HepG2 (cell line): ENCODE data around the gene EDC3. TPM values are rescaled to one million over a fixed set of nuclear protein-coding genes. Genes with fewer than 3 reads are reported as not detected.

ENCODE experiments used
- ATAC-seq: fragments of 200-7000 bp; cut with Tn5 transposase; 3 replicates; pipeline ENCODE4 v1.9.1; 2020; ENCODE audit warnings: mild to moderate bottlenecking, moderate library complexity
- BruUV-seq: library from RNA; stranded (reverse); fragments of 400-500 nt; replicated peaks from 2 replicates; lab custom pipeline; 2021; lab: Mats Ljungman, UMichigan
- CTCF ChIA-PET: fragments of 300-600 bp; formaldehyde crosslinking; extraction: SDS; loops from one replicate; lab custom pipeline; 2021; ENCODE audit warnings: low total read pairs, inconsistent platforms, low intra/inter-chr PET ratio; lab: Yijun Ruan, JAX
- POLR2A ChIA-PET: fragments of 350-600 bp; sonication (Branson Sonifier 250); formaldehyde crosslinking; loops from one replicate; lab custom pipeline; 2020; ENCODE audit warnings: antibody characterized with exemption, inconsistent platforms; lab: Yijun Ruan, JAX
- DNase-seq: peaks from one replicate; pipeline ENCODE4 v3.0.0-alpha.2; 2015; ENCODE audit warnings: low spot score
- FAIRE-seq: peaks from 3 replicates; lab custom pipeline; 2011; peaks lifted over from hg19 to GRCh38; lab: Jason Lieb, UNC
- H2AFZ ChIP-seq: one replicate; pipeline ENCODE4 v1.6.1; 2011; ENCODE audit warnings: low read length, inconsistent platforms
- H3K27ac ChIP-seq: fragments of 300-600 bp; 3 replicates; pipeline ENCODE4 v1.8.0; 2011; ENCODE audit warnings: mixed run types, mild to moderate bottlenecking, mixed read lengths, low read length, inconsistent platforms; ENCODE audit not compliant: insufficient read depth; ENCODE audit errors: extremely low read length
- H3K27me3 ChIP-seq, 2 experiments: fragments of 200-600 bp in 1 of 2; 2 replicates in 1 of 2; 3 replicates in 1 of 2; pipeline versions ENCODE4 v1.6.0 to v1.8.0; 2011; ENCODE audit warnings: low read length in 2 of 2, mild to moderate bottlenecking in 2 of 2, moderate library complexity in 2 of 2, inconsistent platforms in 1 of 2; ENCODE audit not compliant: insufficient read depth in 2 of 2, control insufficient read depth in 1 of 2
- H3K36me3 ChIP-seq, 2 experiments: fragments of 200-600 bp in 1 of 2; replicated peaks in 1 of 2; 2 replicates in 1 of 2; 3 replicates in 1 of 2; pipeline versions ENCODE4 v1.5.1 to v1.8.0; 2011; ENCODE audit warnings: low read length in 2 of 2, inconsistent platforms in 1 of 2; ENCODE audit not compliant: insufficient read depth in 2 of 2, control insufficient read depth in 1 of 2
- H3K4me1 ChIP-seq: 2 replicates; pipeline ENCODE4 v1.5.1; 2012; ENCODE audit warnings: low read length, inconsistent platforms; ENCODE audit not compliant: insufficient read depth
- H3K4me2 ChIP-seq: 2 replicates; pipeline ENCODE4 v1.6.0; 2011; ENCODE audit warnings: low read depth, low read length, inconsistent platforms
- H3K4me3 ChIP-seq, 3 experiments: fragments of 200-600 bp in 1 of 3; sonication (generic), shearing (Covaris generic) in 1 of 3; replicated peaks in 1 of 3; 2 replicates each; pipeline ENCODE4 v1.5.1; 2011 to 2016; ENCODE audit warnings: low read length in 3 of 3, inconsistent platforms in 2 of 3, low read depth in 2 of 3, mild to moderate bottlenecking in 2 of 3, control low read depth in 1 of 3, mixed read lengths in 1 of 3; ENCODE audit not compliant: insufficient read depth in 1 of 3
- H3K79me2 ChIP-seq: one replicate; pipeline ENCODE4 v1.6.1; 2011; ENCODE audit warnings: low read length, inconsistent platforms; ENCODE audit not compliant: insufficient read depth
- H3K9ac ChIP-seq: 2 replicates; pipeline ENCODE4 v1.6.0; 2011; ENCODE audit warnings: mild to moderate bottlenecking, low read depth, low read length, inconsistent platforms; ENCODE audit not compliant: insufficient read depth
- H3K9me3 ChIP-seq: 2 replicates; pipeline ENCODE4 v1.5.1; 2012; ENCODE audit warnings: mild to moderate bottlenecking, low read length
- H4K20me1 ChIP-seq: 2 replicates; pipeline ENCODE4 v1.6.0; 2011; ENCODE audit warnings: inconsistent platforms, mild to moderate bottlenecking, low read length, moderate library complexity; ENCODE audit not compliant: insufficient read depth
- AHR ChIP-seq: IDR thresholded peaks from 2 replicates; pipeline ENCODE4 v1.6.1; 2018; ENCODE audit warnings: missing genetic modification reagents, missing compliant biosample characterization
- SP140L ChIP-seq: sonication (generic); formaldehyde crosslinking; IDR thresholded peaks from 2 replicates; pipeline ENCODE4 v1.4.0; 2020; ENCODE audit warnings: missing genetic modification reagents, borderline replicate concordance
- ZNF124 ChIP-seq: sonication (generic); formaldehyde crosslinking; IDR thresholded peaks from 2 replicates; pipeline ENCODE4 v1.4.0; 2020; ENCODE audit warnings: missing genetic modification reagents
- ZNF264 ChIP-seq: sonication (generic); formaldehyde crosslinking; IDR thresholded peaks from 2 replicates; pipeline ENCODE4 v1.4.0; 2020; ENCODE audit warnings: missing genetic modification reagents
- ZNF33A ChIP-seq: sonication (generic); formaldehyde crosslinking; IDR thresholded peaks from 2 replicates; pipeline ENCODE4 v1.5.1; 2020; ENCODE audit warnings: missing genetic modification reagents, mild to moderate bottlenecking, moderate library complexity, borderline replicate concordance
- ZNF354B ChIP-seq: sonication (generic); formaldehyde crosslinking; IDR thresholded peaks from 2 replicates; pipeline ENCODE4 v1.8.0; 2022; ENCODE audit warnings: mild to moderate bottlenecking, missing genetic modification reagents
- WGBS: methylation state at CpG from one replicate; pipeline ENCODE4 v1.1.6; 2017; ENCODE audit warnings: low lambda C conversion rate; 5-methylcytosine and 5-hydroxymethylcytosine counted together
- in situ Hi-C: cut with HindIII; loops from 2 replicates; pipeline ENCODE4 v1.10.0; 2017; ENCODE audit warnings: low pct_unique_long_range_greater_than_20kb; ENCODE audit not compliant: extremely low pct_ligation_motif_present
- intact Hi-C: fragments of 100-400 bp; cut with micrococcal nuclease; formaldehyde crosslinking; loops from one replicate; pipeline ENCODE4 v1.10.0; 2022; ENCODE audit not compliant: unreplicated experiment
- polyA plus RNA-seq, 8 experiments: library from polyadenylated mRNA; depleted of rRNA in 3 of 8; stranded (reverse) in 7 of 8; unstranded in 1 of 8; fragments of >200 nt; fragmentation: Illumina TruSeq in 4 of 8; extraction: Trizol in 4 of 8; gene quantifications; 2 replicates each; pipeline versions ENCODE4 v1.2.1 to v1.2.3, GENCODE V29; 2011 to 2016; ENCODE audit warnings: low read depth in 4 of 8, missing spikeins in 1 of 8, mixed read lengths in 1 of 8; ENCODE audit not compliant: insufficient read depth in 1 of 8
- total RNA-seq, 5 experiments: library from RNA; depleted of rRNA; stranded (reverse); fragments of >200 nt; fragmentation: Illumina TruSeq; extraction: Trizol; gene quantifications; 2 replicates each; pipeline ENCODE4 v1.2.3, GENCODE V29; 2016; ENCODE audit warnings: low read depth in 1 of 5
- TF ChIP-seq, protein P1 (sequence below): sonication (generic); formaldehyde crosslinking; IDR thresholded peaks from 2 replicates; pipeline ENCODE4 v1.4.0; 2020; ENCODE audit warnings: missing genetic modification reagents, borderline replicate concordance
- TF ChIP-seq, protein P2 (sequence below): sonication (generic); formaldehyde crosslinking; IDR thresholded peaks from 2 replicates; pipeline ENCODE4 v1.8.0; 2022; ENCODE audit warnings: missing genetic modification reagents, mild to moderate bottlenecking, borderline replicate concordance
- TF ChIP-seq, protein P3 (sequence below): sonication (generic); formaldehyde crosslinking; conservative IDR thresholded peaks from 2 replicates; pipeline ENCODE4 v1.4.0; 2020; ENCODE audit warnings: mild to moderate bottlenecking, missing genetic modification reagents, moderate library complexity
- TF ChIP-seq, protein P4 (sequence below): sonication (generic); formaldehyde crosslinking; IDR thresholded peaks from 2 replicates; pipeline ENCODE4 v1.5.1; 2020; ENCODE audit warnings: missing genetic modification reagents, mild to moderate bottlenecking, borderline replicate concordance

Gene EDC3
- total and polyA plus RNA-seq, 2 of the 13 experiments (the other 11 are each of a cell fraction or from before 2014, with no cell fraction given), result 17.4 to 32.0 TPM

DNA sequence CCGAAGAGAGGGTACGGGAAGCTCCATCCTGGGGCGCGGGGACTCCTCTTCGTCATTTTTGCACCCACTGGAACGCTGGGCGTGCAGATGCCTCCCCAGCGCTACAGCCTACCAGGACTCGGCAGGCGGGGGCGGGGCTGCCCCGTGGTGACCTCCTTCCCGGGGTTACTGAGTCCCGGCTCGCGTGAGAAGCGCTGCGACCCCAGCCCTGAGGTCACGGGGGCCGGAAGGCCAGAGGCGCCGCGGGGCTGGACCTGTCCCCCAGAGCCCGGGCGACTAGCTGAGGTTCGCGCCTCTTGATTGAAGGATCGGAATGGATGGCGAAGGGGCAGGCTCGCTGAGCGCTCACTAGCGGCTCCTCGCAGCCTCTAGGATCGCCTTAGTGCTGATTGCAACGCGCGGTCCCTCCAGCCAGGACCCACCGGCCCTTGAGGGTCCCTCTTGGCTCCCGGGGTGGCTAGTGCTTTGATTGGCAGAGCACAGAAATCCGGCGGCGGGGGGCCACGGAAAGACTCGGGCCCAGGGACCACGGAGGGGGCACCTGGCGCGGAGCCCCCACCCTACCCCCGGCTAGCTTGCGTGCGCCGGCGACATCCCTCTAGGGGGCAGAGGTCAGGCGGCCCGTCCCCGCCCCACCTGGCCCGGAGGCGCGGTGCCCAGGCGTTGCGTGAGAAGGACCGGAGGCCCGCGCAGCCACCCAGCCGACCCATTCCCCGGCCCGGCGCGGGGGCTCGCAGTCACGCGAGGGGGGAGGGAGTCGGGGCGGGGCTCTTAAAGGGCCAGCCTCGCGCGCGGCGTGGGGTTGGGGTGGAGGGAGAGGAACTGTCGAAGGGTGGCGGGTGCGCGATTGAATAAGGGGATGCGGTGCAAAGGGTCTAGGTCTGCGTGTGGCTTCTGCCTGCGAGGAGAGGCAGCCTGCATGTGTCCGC is 30.3 kb upstream of the EDC3 start:
- no peaks in the 10 kb centered on the region for H3K9me3 ChIP-seq
- peak overlapping the region; percentile 69 to 80 (median 71) for H3K4me3 ChIP-seq
- H3K4me2 ChIP-seq, result peak overlapping the region; percentile 63
- H4K20me1 ChIP-seq, result no peaks in the 10 kb centered on the region
- H3K36me3 ChIP-seq, result no peaks in the 10 kb centered on the region
- WGBS, result 42% methylated on average over 16 of the region's 86 CpGs
- ChIA-PET POLR2A (interaction anchor here (0.7 to 4.3 kb wide), 10 partner anchors 10 to 283 kb away, joined by 3 to 53 read pairs (median 4); partner anchors contain the start of genes CYP1A2 and EDC3), CTCF (no interaction called here)
- H3K27me3 ChIP-seq, result no peaks in the 10 kb centered on the region
- intact Hi-C loops, result no loop called here
- peak overlapping the region; percentile 73 for H3K9ac ChIP-seq
- ATAC-seq (peak; percentile 70), FAIRE-seq (no peak), DNase-seq (peak; percentile 46)
- peak overlapping the region; percentile 94 for H3K27ac ChIP-seq
- H2AFZ ChIP-seq, result no peak overlapping the region
- no peaks in the 10 kb centered on the region for H3K79me2 ChIP-seq
- in situ Hi-C loops, result no loop called here
- H3K4me1 ChIP-seq, result peaks cover 69% of the 10 kb centered on the region
- no TSS peak for BruUV-seq
- TF ChIP-seq AHR (peak; percentile 99), ZNF264 (CRISPR knock-in tag) (peak; percentile 85), SP140L (CRISPR knock-in tag) (no peak), ZNF33A (CRISPR knock-in tag) (0 out of 2 replicates have a peak, but pooled peaks have one; percentile 55), ZNF354B (CRISPR knock-in tag) (no peak), ZNF124 (CRISPR knock-in tag) (no peak)
- TF ChIP-seq, protein P1, sequence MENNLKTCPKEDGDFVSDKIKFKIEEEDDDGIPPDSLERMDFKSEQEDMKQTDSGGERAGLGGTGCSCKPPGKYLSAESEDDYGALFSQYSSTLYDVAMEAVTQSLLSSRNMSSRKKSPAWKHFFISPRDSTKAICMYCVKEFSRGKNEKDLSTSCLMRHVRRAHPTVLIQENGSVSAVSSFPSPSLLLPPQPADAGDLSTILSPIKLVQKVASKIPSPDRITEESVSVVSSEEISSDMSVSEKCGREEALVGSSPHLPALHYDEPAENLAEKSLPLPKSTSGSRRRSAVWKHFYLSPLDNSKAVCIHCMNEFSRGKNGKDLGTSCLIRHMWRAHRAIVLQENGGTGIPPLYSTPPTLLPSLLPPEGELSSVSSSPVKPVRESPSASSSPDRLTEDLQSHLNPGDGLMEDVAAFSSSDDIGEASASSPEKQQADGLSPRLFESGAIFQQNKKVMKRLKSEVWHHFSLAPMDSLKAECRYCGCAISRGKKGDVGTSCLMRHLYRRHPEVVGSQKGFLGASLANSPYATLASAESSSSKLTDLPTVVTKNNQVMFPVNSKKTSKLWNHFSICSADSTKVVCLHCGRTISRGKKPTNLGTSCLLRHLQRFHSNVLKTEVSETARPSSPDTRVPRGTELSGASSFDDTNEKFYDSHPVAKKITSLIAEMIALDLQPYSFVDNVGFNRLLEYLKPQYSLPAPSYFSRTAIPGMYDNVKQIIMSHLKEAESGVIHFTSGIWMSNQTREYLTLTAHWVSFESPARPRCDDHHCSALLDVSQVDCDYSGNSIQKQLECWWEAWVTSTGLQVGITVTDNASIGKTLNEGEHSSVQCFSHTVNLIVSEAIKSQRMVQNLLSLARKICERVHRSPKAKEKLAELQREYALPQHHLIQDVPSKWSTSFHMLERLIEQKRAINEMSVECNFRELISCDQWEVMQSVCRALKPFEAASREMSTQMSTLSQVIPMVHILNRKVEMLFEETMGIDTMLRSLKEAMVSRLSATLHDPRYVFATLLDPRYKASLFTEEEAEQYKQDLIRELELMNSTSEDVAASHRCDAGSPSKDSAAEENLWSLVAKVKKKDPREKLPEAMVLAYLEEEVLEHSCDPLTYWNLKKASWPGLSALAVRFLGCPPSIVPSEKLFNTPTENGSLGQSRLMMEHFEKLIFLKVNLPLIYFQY (CRISPR knock-in tag), result peak; percentile 96
- TF ChIP-seq, protein P2, sequence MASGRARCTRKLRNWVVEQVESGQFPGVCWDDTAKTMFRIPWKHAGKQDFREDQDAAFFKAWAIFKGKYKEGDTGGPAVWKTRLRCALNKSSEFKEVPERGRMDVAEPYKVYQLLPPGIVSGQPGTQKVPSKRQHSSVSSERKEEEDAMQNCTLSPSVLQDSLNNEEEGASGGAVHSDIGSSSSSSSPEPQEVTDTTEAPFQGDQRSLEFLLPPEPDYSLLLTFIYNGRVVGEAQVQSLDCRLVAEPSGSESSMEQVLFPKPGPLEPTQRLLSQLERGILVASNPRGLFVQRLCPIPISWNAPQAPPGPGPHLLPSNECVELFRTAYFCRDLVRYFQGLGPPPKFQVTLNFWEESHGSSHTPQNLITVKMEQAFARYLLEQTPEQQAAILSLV (CRISPR knock-in tag), result peak; percentile 49; the same call in 1 of the 2 replicates
- TF ChIP-seq, protein P3, sequence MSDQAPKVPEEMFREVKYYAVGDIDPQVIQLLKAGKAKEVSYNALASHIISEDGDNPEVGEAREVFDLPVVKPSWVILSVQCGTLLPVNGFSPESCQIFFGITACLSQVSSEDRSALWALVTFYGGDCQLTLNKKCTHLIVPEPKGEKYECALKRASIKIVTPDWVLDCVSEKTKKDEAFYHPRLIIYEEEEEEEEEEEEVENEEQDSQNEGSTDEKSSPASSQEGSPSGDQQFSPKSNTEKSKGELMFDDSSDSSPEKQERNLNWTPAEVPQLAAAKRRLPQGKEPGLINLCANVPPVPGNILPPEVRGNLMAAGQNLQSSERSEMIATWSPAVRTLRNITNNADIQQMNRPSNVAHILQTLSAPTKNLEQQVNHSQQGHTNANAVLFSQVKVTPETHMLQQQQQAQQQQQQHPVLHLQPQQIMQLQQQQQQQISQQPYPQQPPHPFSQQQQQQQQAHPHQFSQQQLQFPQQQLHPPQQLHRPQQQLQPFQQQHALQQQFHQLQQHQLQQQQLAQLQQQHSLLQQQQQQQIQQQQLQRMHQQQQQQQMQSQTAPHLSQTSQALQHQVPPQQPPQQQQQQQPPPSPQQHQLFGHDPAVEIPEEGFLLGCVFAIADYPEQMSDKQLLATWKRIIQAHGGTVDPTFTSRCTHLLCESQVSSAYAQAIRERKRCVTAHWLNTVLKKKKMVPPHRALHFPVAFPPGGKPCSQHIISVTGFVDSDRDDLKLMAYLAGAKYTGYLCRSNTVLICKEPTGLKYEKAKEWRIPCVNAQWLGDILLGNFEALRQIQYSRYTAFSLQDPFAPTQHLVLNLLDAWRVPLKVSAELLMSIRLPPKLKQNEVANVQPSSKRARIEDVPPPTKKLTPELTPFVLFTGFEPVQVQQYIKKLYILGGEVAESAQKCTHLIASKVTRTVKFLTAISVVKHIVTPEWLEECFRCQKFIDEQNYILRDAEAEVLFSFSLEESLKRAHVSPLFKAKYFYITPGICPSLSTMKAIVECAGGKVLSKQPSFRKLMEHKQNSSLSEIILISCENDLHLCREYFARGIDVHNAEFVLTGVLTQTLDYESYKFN (CRISPR knock-in tag), result peak; percentile 61
- TF ChIP-seq, protein P4, sequence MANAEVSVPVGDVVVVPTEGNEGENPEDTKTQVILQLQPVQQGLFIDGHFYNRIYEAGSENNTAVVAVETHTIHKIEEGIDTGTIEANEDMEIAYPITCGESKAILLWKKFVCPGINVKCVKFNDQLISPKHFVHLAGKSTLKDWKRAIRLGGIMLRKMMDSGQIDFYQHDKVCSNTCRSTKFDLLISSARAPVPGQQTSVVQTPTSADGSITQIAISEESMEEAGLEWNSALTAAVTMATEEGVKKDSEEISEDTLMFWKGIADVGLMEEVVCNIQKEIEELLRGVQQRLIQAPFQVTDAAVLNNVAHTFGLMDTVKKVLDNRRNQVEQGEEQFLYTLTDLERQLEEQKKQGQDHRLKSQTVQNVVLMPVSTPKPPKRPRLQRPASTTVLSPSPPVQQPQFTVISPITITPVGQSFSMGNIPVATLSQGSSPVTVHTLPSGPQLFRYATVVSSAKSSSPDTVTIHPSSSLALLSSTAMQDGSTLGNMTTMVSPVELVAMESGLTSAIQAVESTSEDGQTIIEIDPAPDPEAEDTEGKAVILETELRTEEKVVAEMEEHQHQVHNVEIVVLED (CRISPR knock-in tag), result peak; percentile 39; the same call in 1 of the 2 replicates
